Measurements from ENCODE around the gene PAX7.

DNA sequence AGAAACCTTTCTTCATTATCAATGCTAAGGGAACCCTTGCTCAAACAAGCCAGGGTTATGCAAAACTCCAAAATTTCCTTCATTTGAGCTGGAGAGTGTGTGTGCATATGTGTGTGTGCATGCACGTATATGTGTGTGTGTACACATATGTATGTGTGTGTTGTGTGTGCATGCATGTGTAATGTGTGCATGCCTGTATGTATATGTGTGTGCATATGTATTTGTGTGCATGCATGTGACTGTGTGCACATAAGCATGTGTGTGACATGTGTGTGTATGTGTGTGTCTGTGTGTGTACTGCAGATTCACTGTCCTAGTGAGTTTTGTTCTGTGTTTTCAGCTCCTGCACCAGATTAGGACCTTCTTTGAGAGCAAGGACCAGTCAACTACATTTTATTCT, 28.2 kb downstream of the PAX7 start:
- no peak for TF ChIP-seq POLR2A (IDR thresholded peaks at IDR 0.05)
- TF ChIP-seq, protein P1, sequence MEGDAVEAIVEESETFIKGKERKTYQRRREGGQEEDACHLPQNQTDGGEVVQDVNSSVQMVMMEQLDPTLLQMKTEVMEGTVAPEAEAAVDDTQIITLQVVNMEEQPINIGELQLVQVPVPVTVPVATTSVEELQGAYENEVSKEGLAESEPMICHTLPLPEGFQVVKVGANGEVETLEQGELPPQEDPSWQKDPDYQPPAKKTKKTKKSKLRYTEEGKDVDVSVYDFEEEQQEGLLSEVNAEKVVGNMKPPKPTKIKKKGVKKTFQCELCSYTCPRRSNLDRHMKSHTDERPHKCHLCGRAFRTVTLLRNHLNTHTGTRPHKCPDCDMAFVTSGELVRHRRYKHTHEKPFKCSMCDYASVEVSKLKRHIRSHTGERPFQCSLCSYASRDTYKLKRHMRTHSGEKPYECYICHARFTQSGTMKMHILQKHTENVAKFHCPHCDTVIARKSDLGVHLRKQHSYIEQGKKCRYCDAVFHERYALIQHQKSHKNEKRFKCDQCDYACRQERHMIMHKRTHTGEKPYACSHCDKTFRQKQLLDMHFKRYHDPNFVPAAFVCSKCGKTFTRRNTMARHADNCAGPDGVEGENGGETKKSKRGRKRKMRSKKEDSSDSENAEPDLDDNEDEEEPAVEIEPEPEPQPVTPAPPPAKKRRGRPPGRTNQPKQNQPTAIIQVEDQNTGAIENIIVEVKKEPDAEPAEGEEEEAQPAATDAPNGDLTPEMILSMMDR (IDR thresholded peaks at IDR 0.05): no peak
- no peak for TF ChIP-seq POLR2AphosphoS5 (IDR thresholded peaks at IDR 0.05)
- TF ChIP-seq EP300 (IDR thresholded peaks at IDR 0.05): no peak

Measured in sigmoid colon (tissue), 4 donors.